GM21528 (cell line): ENCODE measurements around the gene UNC45A.

Source experiments
- ATAC-seq: cut with Tn5 transposase; IDR thresholded peaks from one replicate; pipeline ENCODE4 v1.9.1; 2021; ENCODE audit warnings: mild to moderate bottlenecking, moderate library complexity; ENCODE audit not compliant: unreplicated experiment, low FRiP score

The UNC45A gene

GRCh38 chr15:90959894-90960293 is 24.8 kb downstream of the UNC45A start:
- no peak for ATAC-seq

DNA sequence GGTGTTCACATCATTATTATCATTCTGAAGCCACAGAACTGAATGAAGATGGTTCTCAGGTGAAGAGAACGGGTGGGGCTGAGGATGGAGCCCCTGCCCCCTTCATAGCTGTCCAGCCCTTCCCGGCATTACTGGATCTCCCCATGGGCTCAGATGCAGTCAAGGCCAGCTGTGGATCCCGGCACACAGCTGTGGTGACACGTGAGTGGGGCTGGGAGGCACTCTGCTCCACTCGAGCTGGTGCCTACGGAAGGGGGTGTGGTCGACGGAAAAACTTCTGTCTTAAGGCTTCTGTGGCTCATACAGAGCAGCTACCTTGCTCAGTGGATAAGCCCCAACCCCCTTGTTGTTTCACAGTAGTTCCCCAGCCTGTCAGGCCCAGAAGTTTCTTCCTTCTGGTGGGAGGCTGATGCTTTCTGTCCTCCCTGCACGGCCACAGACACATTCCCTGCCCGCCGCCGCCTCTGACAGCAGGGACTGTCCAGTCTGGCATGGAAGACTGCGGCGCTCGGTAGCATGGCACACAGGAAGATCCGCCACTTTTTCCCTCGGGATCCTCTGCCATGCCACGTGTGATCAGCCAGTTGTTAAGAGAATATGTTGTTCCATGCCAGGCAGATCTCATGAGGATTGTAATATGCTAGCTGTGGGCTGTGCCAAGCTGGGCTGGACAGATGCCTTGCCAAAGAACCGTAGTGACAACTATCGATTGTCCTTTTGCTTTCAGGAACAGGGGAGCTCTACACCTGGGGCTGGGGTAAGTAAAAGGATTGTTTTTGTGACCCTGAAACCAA is 25.4 kb downstream of the UNC45A start:
- ATAC-seq, result no peak

GRCh38 chr15:90962021-90962420 is 26.9 kb downstream of the UNC45A start:
- no peak for ATAC-seq

DNA sequence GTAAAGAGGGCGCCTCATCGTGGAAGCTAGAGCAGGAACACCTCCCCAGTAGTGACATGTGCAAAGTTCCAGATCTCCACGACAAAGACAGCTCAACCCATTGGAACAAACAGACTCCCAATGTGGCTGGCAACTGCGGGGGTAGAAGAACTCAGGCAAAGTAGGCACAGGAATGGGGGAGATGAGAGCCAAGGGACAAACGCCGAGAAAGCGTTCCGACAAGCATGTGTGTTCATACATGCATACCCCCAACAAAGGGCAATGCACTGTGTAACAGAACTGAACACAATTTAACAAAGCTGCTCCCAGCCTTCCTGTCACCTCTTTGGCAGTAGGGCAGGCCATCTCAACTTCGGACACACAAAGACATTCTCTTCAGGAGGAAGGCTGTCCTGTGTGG is 31.2 kb downstream of the UNC45A start:
- ATAC-seq, result no peak

DNA sequence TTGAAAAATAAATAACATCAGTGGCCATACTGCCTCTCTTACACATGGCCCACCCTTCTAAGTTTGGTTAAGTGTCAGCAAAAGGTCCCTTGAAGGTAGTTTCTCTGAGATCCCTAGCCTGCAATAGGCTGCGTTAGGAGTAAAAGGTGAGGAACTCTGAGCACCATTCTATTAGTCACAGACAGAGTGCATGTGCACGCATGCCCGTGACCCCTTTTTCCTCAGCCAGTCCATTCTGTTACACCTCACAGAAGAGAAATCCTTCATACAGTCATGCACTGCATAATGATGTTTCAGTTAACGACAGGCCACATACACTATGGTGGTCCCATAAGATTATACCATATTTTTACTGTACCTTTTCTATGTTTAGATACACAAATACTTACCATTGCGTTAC is 32.1 kb downstream of the UNC45A start:
- no peak for ATAC-seq

DNA sequence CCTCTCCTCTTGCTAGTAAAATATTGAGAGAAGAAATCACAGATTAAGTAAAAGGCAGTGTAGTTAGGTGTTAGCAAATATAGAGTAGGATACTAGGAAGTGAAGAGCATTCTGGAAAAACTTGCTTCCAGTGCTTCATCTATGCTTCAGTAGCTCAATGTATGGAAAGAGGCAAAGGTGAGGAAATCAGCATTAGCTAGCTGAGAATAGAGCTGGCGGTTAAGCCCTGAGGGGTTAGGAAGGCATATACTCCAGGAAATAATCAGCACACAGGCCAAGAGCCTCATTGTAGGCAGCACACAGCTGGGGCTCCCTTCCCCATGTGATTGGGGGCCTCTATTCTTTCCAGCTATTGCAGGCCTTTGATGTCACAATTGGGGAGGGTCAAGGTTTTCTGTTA is 33.3 kb downstream of the UNC45A start:
- no peak for ATAC-seq

DNA sequence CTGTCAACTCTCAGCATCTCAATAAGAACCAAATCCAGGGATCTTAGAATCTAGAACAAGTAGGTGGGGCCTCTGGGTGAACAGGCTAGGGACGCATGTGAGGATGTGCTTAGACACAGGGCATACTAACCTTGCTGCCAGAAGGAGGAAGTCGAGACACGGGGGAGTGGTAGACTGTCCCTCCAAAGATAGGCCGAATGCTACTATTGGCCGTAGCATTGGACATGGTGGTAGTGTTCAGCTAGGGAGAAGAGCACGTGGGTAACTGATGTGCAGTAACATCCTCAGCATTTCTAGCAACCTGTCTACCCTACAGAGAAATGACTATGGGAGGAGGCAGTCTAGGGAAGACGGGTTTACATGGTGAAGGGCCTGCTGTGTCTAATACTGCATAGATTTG is 35.2 kb downstream of the UNC45A start:
- ATAC-seq, result no peak

DNA sequence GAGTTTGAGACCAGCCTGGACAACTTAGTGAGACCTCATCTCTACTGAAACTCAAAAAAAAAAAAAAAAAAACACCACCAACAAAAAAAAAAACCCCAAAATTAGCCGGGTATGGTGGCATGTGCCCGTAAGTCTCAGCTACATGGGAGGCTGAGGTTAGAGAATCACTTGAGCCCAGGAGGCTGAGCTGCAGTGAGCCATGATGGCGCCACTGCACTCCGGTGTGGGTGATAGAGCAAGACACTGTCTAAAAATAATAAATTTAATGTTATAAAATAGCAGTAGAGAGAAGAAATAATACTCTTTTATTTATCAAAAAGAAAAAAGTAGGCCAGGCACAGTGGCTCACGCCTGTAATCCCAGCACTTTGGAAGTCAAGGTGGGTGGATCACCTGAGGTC is 37.0 kb downstream of the UNC45A start:
- ATAC-seq, result no peak

- ATAC-seq, result no peak
Observed at GRCh38 chr15:90974216-90974615, 39.1 kb downstream of the UNC45A start.

DNA sequence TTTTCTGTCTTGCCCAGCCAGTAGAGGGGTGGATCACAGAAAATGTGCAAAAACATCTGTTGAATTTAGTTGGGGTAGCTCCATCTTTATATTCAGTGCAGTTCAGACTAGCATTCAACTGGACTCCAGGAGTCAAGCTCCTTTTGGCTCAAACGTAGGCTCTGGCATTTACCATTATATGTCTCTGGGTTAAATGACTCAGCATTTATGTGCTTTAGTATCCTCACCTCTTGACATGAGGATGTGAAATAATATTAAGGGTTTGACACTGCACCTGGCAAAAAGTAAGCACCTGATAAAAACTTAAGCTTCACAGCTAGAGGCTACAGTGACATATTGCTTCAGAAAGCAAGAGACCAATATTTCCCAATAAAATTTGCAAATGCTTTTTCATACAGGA is 44.5 kb downstream of the UNC45A start:
- ATAC-seq, result no peak

DNA sequence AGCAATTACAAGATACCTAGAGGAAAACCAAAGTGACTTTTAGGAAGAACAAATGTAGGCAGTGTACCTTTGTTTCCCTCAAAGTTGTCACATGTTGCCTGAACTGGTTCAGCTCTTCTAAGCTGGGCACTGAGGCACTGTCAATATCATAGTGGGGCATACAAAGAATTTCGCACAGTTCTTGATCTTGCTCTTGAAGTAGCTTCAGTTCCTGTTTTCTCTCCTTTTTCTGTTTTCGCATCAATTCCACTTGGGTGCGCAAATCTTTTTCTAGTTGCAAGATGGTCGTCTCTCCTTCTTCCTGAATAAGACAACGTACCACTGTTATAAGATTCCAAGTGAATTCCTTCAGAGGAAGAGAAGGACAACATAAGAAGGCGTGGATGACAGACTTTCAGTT is 46.6 kb downstream of the UNC45A start:
- ATAC-seq, result peak; percentile 77

- ATAC-seq, result peak; percentile 35
Observed at GRCh38 chr15:90982135-90982534, 47.0 kb downstream of the UNC45A start.

DNA sequence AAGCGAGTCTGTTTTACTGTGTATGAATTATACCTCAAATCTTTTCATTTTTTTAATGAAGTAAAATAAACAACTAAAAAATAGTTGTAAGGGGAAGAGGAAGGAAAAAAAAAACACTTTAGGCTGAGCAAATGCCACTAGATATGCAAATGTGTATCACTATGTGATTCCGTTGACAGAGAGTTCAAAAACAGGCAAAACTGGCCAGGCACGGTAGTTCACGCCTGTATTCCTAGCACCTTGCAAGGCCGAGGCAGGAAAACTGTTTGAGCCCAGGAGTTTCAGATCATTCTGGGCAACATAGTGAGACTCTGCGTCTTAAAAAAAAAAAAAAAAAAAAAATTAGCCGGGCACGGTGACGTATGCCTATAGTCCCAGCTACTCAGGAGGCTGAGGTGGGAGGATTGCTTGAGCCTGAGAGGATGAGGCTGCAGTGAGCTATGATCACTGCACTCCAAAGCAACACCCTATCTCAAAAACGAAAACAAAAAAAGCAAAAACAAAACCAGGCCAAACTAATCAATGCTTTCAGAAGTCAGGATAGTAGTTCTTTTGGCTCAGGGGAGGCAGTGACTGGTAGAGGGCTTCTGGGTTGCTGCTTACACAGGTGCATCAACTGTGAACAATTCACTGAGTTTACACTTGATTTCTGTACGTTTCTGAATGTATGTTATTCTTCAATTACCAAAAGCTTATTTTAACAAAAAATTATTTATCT is 51.9 kb downstream of the UNC45A start:
- peak; percentile 44 for ATAC-seq

- ATAC-seq, result no peak
Observed at GRCh38 chr15:90987561-90988141, 52.6 kb downstream of the UNC45A start.

GRCh38 chr15:90988296-90988695 is 53.2 kb downstream of the UNC45A start:
- no peak for ATAC-seq

DNA sequence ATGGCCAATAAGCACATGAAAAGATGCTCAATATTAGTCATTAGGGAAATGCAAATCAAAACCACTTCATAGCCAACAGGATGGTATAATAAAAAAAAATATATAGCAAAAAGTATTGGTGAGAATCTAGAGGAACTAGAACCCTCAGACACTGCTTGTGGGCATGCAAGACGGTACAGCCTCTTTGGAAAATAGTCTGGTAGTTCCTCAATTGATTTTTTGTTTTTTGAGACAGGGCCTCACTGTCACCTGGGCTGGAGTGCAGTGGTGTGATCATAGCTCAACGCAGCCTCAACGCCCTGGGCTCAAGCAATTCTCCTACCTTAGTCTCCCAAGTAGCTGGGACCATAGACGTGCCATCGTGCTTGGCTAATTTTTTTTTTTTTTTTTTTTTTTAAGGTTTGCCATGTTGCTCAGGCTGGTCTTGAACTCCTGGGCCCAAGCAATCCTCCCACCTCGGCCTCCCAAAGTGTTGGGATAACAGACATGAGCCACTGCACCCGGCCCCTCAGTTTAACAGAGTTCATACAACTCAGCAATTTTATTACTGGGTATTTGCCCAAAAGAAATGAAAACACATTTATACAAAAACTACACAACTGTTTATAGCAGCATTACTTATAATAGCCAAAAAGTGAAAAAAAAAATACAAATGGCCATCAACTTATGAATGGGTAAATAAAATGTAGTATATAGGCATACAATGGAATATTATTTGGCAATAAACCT is 54.1 kb downstream of the UNC45A start:
- no peak for ATAC-seq

DNA sequence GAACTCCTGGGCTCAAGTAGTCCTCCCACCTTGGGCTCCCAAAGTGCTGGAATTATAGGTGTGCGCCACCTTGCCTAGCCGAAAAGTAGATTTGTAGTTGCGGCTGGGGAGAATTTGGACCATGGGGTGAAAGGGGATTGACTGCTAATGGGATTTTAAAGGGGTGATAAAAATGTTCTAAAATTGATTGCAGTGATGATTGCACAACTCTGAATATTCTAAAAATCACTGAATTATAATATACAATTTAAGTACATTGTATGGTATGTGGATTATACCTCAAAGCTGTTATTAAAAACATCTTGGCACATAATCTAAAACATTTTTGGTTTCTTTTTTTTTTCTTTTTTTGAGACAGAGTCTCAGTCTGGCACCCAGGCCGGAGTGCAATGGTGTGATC is 55.4 kb downstream of the UNC45A start:
- no peak for ATAC-seq

GRCh38 chr15:90991587-90992285 is 56.7 kb downstream of the UNC45A start:
- ATAC-seq, result no peak

DNA sequence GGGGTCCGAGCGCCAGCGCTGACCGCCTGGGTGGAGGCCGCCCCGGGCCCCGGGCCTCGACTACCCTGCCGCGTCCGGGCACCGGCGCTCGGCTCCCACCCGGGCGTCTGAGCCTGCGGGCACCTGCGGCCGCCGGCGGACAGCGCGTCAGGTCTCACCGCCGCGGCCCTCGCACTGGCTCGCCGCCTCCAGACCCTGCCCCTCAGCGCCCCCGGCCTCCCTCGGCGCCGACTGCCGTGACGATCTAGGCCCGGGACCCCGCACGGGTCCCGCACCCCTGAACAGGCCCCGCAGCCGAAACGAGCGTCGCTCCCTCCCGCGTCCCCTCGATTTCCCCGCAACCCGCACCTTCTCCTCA is 59.0 kb downstream of the UNC45A start:
- ATAC-seq, result peak; percentile 28
